ENCODE results near the gene APOC3. TPM values are rescaled to one million over a fixed set of nuclear protein-coding genes. Genes with fewer than 3 reads are reported as not detected.

APOC3 gene
- total RNA-seq, 4 donors from 2014 or later = 1.1 TPM; not detected in 3

- Histone ChIP-seq H3K4me1 (peaks cover 0 to 21% (median 0%) of the 10 kb centered on the region in 3 donors), H3K9me3 (no peaks in the 10 kb centered on the region), H3K36me3 (peaks cover 0 to 79% of the 10 kb centered on the region in 2 donors), H3K4me3 (no peak overlapping the region), H3K27me3 (no peaks in the 10 kb centered on the region), H3K27ac (no peak overlapping the region)
- 90% methylated on average over 8 of the region's 12 CpGs; no CpG with 5 or more reads in 1 of the 2 donors for whole genome bisulfite sequencing, 2 donors (ENCODE audit: low coverage in 1 of 2)
- ATAC-seq = no peak
- TF ChIP-seq EP300 (IDR thresholded peaks at IDR 0.05) (no peak), POLR2AphosphoS5 (IDR thresholded peaks at IDR 0.05) (no peak), POLR2A (IDR thresholded peaks at IDR 0.05) (no peak)
Observed at GRCh38 chr11:116849060-116849459, 19.4 kb downstream of the APOC3 start.

DNA sequence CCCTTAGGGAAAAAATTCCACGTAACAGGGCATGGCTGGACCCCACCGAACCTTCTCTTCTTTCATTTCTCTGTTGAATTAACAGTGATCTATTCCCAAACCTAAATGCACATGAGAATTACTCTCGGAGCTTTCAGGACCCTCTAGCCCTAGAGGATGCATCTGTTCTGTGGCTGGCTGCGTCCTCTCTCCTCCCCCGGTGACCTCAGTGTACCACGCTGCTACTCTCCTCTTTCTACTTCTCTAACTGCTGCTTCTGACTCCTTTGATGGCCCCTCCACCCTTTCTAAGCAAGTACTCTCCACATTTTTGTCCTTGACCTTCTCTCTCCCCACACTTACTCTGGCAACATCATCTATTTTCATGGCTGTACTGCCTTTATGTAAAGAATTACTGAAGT lies 19.8 kb downstream of the APOC3 start:
- Histone ChIP-seq H3K27me3 (no peaks in the 10 kb centered on the region), H3K4me1 (peaks cover 0 to 21% (median 0%) of the 10 kb centered on the region in 3 donors), H3K36me3 (peaks cover 0 to 82% of the 10 kb centered on the region in 2 donors), H3K9me3 (no peaks in the 10 kb centered on the region), H3K27ac (no peak overlapping the region), H3K4me3 (no peak overlapping the region)
- WGBS, 2 donors (ENCODE audit: low coverage in 1 of 2) = 86 to 94% methylated on average over 3 to 6 of the region's 6 CpGs
- TF ChIP-seq EP300 (IDR thresholded peaks at IDR 0.05) = no peak
- TF ChIP-seq POLR2AphosphoS5 (IDR thresholded peaks at IDR 0.05) = no peak
- no peak for TF ChIP-seq POLR2A (IDR thresholded peaks at IDR 0.05)
- TF ChIP-seq CTCF (IDR thresholded peaks at IDR 0.05) = no peak
- no peak for ATAC-seq

GRCh38 chr11:116851626-116852025 lies 21.9 kb downstream of the APOC3 start:
- Histone ChIP-seq H3K4me3 (no peak overlapping the region), H3K4me1 (peaks cover 0 to 21% (median 0%) of the 10 kb centered on the region in 3 donors), H3K9me3 (no peaks in the 10 kb centered on the region), H3K36me3 (peaks cover 0 to 81% of the 10 kb centered on the region in 2 donors), H3K27ac (no peak overlapping the region), H3K27me3 (no peaks in the 10 kb centered on the region)
- ATAC-seq = peak; percentile 39
- no peak for TF ChIP-seq POLR2A (IDR thresholded peaks at IDR 0.05)
- TF ChIP-seq POLR2AphosphoS5 (IDR thresholded peaks at IDR 0.05) = no peak
- no peak for TF ChIP-seq EP300 (IDR thresholded peaks at IDR 0.05)
- no peak for TF ChIP-seq CTCF (IDR thresholded peaks at IDR 0.05)
- WGBS, 2 donors (ENCODE audit: low coverage in 1 of 2) = 78 to 81% methylated on average over 7 of the region's 7 CpGs

- TF ChIP-seq POLR2AphosphoS5 (IDR thresholded peaks at IDR 0.05) (no peak), EP300 (IDR thresholded peaks at IDR 0.05) (no peak), CTCF (IDR thresholded peaks at IDR 0.05) (no peak), POLR2A (IDR thresholded peaks at IDR 0.05) (no peak)
- Histone ChIP-seq H3K27me3 (no peaks in the 10 kb centered on the region), H3K9me3 (no peaks in the 10 kb centered on the region), H3K27ac (no peak overlapping the region), H3K36me3 (peaks cover 0 to 81% of the 10 kb centered on the region in 2 donors), H3K4me1 (peaks cover 0 to 21% (median 0%) of the 10 kb centered on the region in 3 donors), H3K4me3 (no peak overlapping the region)
- ATAC-seq = no peak
- WGBS, 2 donors (ENCODE audit: low coverage in 1 of 2) = 36 to 62% methylated on average over 2 to 5 of the region's 5 CpGs
Observed at GRCh38 chr11:116852261-116853031, 22.7 kb downstream of the APOC3 start.

DNA sequence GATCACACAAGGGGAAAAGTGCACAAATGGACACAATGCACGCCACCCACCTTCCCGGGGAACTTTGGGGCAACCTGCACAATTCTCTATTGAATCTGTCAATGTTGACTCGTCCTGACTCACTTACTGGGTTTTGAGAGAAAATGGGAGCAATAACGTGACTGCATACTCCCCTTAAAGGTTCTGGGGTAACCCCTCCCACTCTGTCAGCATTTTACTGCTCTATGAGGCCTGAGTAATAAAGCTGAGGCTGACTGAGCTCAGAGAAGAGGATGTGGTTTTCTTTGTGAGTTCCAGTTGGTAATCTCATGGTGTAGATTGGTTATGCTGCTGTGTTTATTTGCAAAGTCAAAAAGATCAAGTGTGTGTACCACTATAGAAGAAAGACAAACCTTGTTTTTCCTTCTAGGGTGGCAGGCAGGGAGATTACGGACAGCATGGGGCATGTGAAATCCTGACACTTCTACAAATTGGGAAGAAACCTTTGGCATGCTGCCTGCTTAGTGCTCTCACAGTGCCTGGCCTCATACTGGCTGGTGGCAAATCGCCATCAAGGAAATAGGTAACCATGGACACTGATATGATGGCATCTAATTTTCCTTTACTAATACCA lies 23.9 kb downstream of the APOC3 start:
- TF ChIP-seq CTCF (IDR thresholded peaks at IDR 0.05) (no peak), EP300 (IDR thresholded peaks at IDR 0.05) (no peak), POLR2AphosphoS5 (IDR thresholded peaks at IDR 0.05) (no peak), POLR2A (IDR thresholded peaks at IDR 0.05) (no peak)
- no peak for ATAC-seq
- Histone ChIP-seq H3K27ac (no peak overlapping the region), H3K36me3 (peaks cover 0 to 81% of the 10 kb centered on the region in 2 donors), H3K9me3 (no peaks in the 10 kb centered on the region), H3K27me3 (no peaks in the 10 kb centered on the region), H3K4me3 (no peak overlapping the region), H3K4me1 (peaks cover 0 to 21% (median 0%) of the 10 kb centered on the region in 3 donors)
- WGBS, 2 donors (ENCODE audit: low coverage in 1 of 2) = 74 to 86% methylated on average over 5 to 6 of the region's 6 CpGs

All from gastroesophageal sphincter (tissue), 4 donors.